ENCODE measurements around the gene CASKIN1. TPM values are rescaled to one million over a fixed set of nuclear protein-coding genes. Genes with fewer than 3 reads are reported as not detected.

Gene CASKIN1
- total and polyA plus RNA-seq, 8 donors = 0.15 to 0.73 (median 0.37) TPM; not detected in 4

- no peak for DNase-seq
- intact Hi-C loops (cut with DNase I; ENCODE audit: low total_unique reads) = no loop called here
- H3K27ac ChIP-seq = no peak overlapping the region
- no peaks in the 10 kb centered on the region for H3K36me3 ChIP-seq
- TF ChIP-seq EP300 (IDR thresholded peaks at IDR 0.05) (no peak), CTCF (IDR thresholded peaks at IDR 0.05) (no peak), POLR2AphosphoS5 (IDR thresholded peaks at IDR 0.05) (no peak), POLR2A (IDR thresholded peaks at IDR 0.05) (no peak)
- 84 to 90% (median 86%) methylated on average over 8 to 25 of the region's 25 CpGs for WGBS, 5 donors
- no peak overlapping the region for H3K4me3 ChIP-seq
- no peaks in the 10 kb centered on the region for H3K4me1 ChIP-seq
- H3K9me3 ChIP-seq = no peaks in the 10 kb centered on the region
- H3K27me3 ChIP-seq = peaks cover 0 to 11% (median 4%) of the 10 kb centered on the region in 3 donors
Observed at GRCh38 chr16:2189252-2189893, 7.0 kb downstream of the CASKIN1 start.

- 87 to 96% (median 92%) methylated on average over 6 to 8 of the region's 8 CpGs for WGBS, 5 donors
- H3K4me3 ChIP-seq = no peak overlapping the region
- intact Hi-C loops (cut with DNase I; ENCODE audit: low total_unique reads) = no loop called here
Observed at GRCh38 chr16:2188395-2188794, 8.0 kb downstream of the CASKIN1 start.

GRCh38 chr16:2187212-2187611 lies 9.2 kb downstream of the CASKIN1 start:
- no peak for DNase-seq
- intact Hi-C loops (cut with DNase I; ENCODE audit: low total_unique reads) = no loop called here
- Histone ChIP-seq H3K9me3 (no peaks in the 10 kb centered on the region), H3K27me3 (no peaks in the 10 kb centered on the region), H3K27ac (no peak overlapping the region), H3K4me3 (no peak overlapping the region), H3K36me3 (no peaks in the 10 kb centered on the region), H3K4me1 (no peaks in the 10 kb centered on the region)
- 56 to 76% (median 73%) methylated on average over 1 to 17 of the region's 17 CpGs for WGBS, 5 donors
- TF ChIP-seq EP300 (IDR thresholded peaks at IDR 0.05) (no peak), POLR2A (IDR thresholded peaks at IDR 0.05) (no peak), POLR2AphosphoS5 (IDR thresholded peaks at IDR 0.05) (no peak), CTCF (IDR thresholded peaks at IDR 0.05) (no peak)

More at GRCh38 chr16:2188395-2188794, 8.0 kb downstream of the CASKIN1 start:
- H3K27me3 ChIP-seq = peaks cover 0 to under 1% (median 0%) of the 10 kb centered on the region in 3 donors
- no peaks in the 10 kb centered on the region for H3K4me1 ChIP-seq
- no peak for DNase-seq
- no peak for TF ChIP-seq EP300 (IDR thresholded peaks at IDR 0.05)
- TF ChIP-seq POLR2A (IDR thresholded peaks at IDR 0.05) = no peak
- TF ChIP-seq CTCF (IDR thresholded peaks at IDR 0.05) = no peak
- no peak for TF ChIP-seq POLR2AphosphoS5 (IDR thresholded peaks at IDR 0.05)
- no peak overlapping the region for H3K27ac ChIP-seq
- no peaks in the 10 kb centered on the region for H3K36me3 ChIP-seq
- H3K9me3 ChIP-seq = no peaks in the 10 kb centered on the region

- TF ChIP-seq POLR2AphosphoS5 (IDR thresholded peaks at IDR 0.05) = no peak
- no peak for TF ChIP-seq POLR2A (IDR thresholded peaks at IDR 0.05)
- TF ChIP-seq EP300 (IDR thresholded peaks at IDR 0.05) = no peak
- TF ChIP-seq CTCF (IDR thresholded peaks at IDR 0.05) = no peak
- Histone ChIP-seq H3K4me3 (no peak overlapping the region), H3K27ac (no peak overlapping the region), H3K4me1 (no peaks in the 10 kb centered on the region), H3K36me3 (no peaks in the 10 kb centered on the region), H3K9me3 (no peaks in the 10 kb centered on the region), H3K27me3 (no peaks in the 10 kb centered on the region)
- DNase-seq = no peak
- 84 to 93% (median 88%) methylated on average over 16 to 20 of the region's 20 CpGs for WGBS, 5 donors
- intact Hi-C loops (cut with DNase I; ENCODE audit: low total_unique reads) = no loop called here
Observed at GRCh38 chr16:2186505-2186904, 9.9 kb downstream of the CASKIN1 start.

Data from stomach (tissue), 9 donors.